Immature natural killer cell (primary cell): Measurements from ENCODE around the gene IGSF6. TPM values are rescaled to one million over a fixed set of nuclear protein-coding genes. Genes with fewer than 3 reads are reported as not detected.
"Not testable (repeated sequence)": the region's sequence is repeated elsewhere in the genome, so short reads cannot be mapped to it uniquely, and the experiment has no call there.

Experiments used
- DNase-seq, 3 donors: peaks; one replicate each; pipeline ENCODE4 v3.0.0; 2022; ENCODE audit warnings: mixed read lengths in 1 of 3
- H3K27ac Mint-ChIP-seq, 6 donors: one replicate each; pipeline ENCODE4 v1.8.0; 2020; ENCODE audit warnings: mixed read lengths in 6 of 6, mild to moderate bottlenecking in 5 of 6, inconsistent platforms in 4 of 6, moderate library complexity in 3 of 6
- H3K27me3 Mint-ChIP-seq, 3 donors: one replicate each; pipeline ENCODE4 v1.8.0; 2020 to 2021; ENCODE audit warnings: low read depth in 3 of 3, mild to moderate bottlenecking in 3 of 3, mixed read lengths in 3 of 3, moderate library complexity in 3 of 3, inconsistent platforms in 1 of 3
- H3K36me3 Mint-ChIP-seq, 3 donors: one replicate each; pipeline ENCODE4 v1.8.0; 2020; ENCODE audit warnings: mixed read lengths in 3 of 3, inconsistent platforms in 2 of 3, mild to moderate bottlenecking in 2 of 3
- H3K4me1 Mint-ChIP-seq, 2 donors: one replicate each; pipeline ENCODE4 v1.8.0; 2020; ENCODE audit warnings: inconsistent platforms in 2 of 2, mild to moderate bottlenecking in 2 of 2, mixed read lengths in 2 of 2, moderate library complexity in 1 of 2
- H3K4me3 Mint-ChIP-seq, 5 donors: one replicate each; pipeline ENCODE4 v1.8.0; 2020; ENCODE audit warnings: mild to moderate bottlenecking in 5 of 5, mixed read lengths in 5 of 5, inconsistent platforms in 3 of 5, moderate library complexity in 3 of 5
- H3K9me3 Mint-ChIP-seq, 6 donors: one replicate each; pipeline ENCODE4 v1.8.0; 2020; ENCODE audit warnings: mild to moderate bottlenecking in 6 of 6, mixed read lengths in 6 of 6, inconsistent platforms in 4 of 6, moderate library complexity in 3 of 6
- polyA plus RNA-seq, 3 donors: library from polyadenylated mRNA; unstranded; fragments of 300-500 nt; fragmentation: Illumina TruSeq; gene quantifications; one replicate each; pipeline ENCODE4 v1.2.3, GENCODE V29; 2021

The IGSF6 gene
- polyA plus RNA-seq, 3 donors from 2014 or later, result 1.2 to 5.3 (median 5.2) TPM

DNA sequence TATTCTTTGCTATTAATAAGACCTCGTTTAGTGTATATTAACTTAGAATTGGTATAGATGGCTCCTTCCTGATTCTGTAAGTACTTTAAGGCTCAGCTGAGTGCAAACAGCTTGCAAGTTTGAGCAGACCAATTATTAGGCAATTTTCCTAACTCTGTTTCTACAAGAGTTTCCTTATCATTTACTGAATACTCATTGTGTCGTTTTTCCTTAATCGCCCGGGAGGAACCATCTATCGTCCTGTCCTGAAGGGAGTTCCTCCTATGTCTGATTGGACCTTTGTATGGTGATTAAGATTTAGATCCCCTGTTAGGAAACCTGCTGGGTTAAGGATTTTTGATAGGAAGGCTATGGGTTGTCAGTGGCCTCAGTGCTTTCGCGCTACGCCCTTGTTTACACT is 21.0 kb downstream of the IGSF6 start:
- not testable (repeated sequence) for H3K9me3 Mint-ChIP-seq, DNase-seq, H3K27ac Mint-ChIP-seq, H3K27me3 Mint-ChIP-seq, H3K4me3 Mint-ChIP-seq
- Mint-ChIP-seq H3K36me3 (peaks cover 17 to 30% (median 19%) of the 10 kb centered on the region in 3 donors), H3K4me1 (peaks cover 10 to 13% of the 10 kb centered on the region in 2 donors)

DNA sequence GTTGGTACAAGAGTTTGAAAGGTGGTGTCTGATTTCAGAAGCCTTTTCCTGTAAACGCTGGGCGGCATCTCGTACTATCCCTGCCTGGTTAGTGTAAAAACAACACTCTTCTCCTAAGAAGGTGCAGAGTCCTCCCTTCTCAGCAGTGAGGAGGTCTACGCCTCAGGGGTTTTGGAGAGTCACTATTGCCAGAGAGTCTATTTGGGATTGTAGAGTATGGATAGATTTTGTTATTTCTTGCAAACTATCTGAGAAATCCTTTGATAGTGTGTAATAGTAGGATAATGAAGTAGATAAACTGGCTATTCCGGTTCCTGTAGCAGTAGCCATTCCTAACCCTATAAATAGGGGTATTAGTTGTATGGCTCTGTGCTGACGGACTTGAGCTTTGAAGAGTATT is 21.5 kb downstream of the IGSF6 start:
- DNase-seq, H3K27ac Mint-ChIP-seq, H3K9me3 Mint-ChIP-seq, H3K27me3 Mint-ChIP-seq, H3K4me3 Mint-ChIP-seq: not testable (repeated sequence)
- peaks cover 14 to 15% of the 10 kb centered on the region in 2 donors for H3K4me1 Mint-ChIP-seq
- peaks cover 19 to 34% (median 24%) of the 10 kb centered on the region in 3 donors for H3K36me3 Mint-ChIP-seq

DNA sequence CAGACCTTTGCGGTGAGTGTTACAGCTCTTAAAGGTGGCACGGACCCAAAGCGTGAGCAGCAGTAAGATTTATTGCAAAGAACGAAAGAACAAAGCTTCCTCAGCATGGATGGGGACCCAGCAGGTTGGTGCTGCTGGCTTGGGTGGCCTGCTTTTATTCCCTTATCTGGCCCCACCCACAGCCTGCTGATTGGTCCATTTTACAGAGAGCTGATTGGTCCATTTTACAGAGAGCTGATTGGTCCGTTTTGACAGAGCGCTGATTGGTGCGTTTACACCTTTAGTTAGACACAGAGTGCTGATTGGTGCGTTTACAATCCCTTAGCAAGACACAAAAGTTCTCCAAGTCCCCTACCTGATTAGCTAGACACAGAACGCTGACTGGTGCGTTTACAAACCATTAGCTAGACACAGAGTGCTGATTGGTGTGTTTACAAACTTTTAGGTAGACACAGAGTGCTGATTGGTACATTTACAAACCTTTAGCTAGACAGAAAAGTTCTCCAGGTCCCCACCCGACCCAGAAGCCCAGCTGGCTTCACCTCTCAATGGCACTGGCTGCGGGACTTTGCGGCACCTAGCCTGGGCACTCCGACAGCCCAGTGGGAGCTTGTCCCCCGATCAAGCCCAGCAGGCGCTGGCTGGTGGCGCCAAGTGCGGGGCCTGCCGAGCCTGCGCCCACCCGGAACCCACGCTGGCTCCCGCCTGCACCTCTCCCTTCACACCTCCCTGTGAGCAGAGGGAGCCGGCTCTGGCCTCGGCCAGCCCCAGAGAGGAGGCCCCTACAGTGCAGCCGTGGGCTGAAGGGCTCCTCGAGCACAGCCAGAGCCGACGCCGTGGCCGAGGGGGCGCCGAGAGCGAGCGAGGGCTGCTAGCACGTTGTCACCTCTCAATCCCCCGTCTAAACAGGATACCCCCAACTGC is 22.5 kb downstream of the IGSF6 start:
- H3K9me3 Mint-ChIP-seq, H3K4me3 Mint-ChIP-seq, H3K27me3 Mint-ChIP-seq, DNase-seq: not testable (repeated sequence)
- Mint-ChIP-seq H3K27ac (peak overlapping the region in 1 of 6 donors; percentile 26), H3K36me3 (peaks cover 21 to 34% (median 25%) of the 10 kb centered on the region in 3 donors), H3K4me1 (peaks cover 14 to 16% of the 10 kb centered on the region in 2 donors)

DNA sequence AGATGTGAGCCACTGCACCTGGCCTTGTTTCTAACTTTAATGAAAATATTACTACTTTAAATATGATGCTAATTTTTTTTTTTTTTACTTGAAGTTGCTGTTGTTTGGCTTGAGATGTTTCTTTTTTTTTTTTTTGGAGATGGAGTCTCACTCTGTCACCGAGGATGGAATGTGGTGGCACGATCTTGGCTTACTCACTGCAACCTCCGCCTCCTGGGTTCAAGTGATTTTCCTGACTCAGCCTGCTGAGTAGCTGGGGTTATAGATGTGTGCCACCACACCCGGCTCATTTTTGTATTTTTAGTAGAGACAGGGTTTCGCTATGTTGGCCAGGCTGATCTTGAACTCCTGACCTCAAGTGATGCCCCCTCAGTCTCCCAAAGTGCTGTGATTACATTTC is 23.6 kb downstream of the IGSF6 start:
- no peak for DNase-seq
- Mint-ChIP-seq H3K27me3 (peaks cover 0 to 2% (median 0%) of the 10 kb centered on the region in 3 donors), H3K36me3 (peaks cover 28 to 37% (median 28%) of the 10 kb centered on the region in 3 donors), H3K27ac (no peak overlapping the region), H3K4me3 (no peak overlapping the region), H3K9me3 (no peaks in the 10 kb centered on the region), H3K4me1 (peaks cover 14 to 16% of the 10 kb centered on the region in 2 donors)

DNA sequence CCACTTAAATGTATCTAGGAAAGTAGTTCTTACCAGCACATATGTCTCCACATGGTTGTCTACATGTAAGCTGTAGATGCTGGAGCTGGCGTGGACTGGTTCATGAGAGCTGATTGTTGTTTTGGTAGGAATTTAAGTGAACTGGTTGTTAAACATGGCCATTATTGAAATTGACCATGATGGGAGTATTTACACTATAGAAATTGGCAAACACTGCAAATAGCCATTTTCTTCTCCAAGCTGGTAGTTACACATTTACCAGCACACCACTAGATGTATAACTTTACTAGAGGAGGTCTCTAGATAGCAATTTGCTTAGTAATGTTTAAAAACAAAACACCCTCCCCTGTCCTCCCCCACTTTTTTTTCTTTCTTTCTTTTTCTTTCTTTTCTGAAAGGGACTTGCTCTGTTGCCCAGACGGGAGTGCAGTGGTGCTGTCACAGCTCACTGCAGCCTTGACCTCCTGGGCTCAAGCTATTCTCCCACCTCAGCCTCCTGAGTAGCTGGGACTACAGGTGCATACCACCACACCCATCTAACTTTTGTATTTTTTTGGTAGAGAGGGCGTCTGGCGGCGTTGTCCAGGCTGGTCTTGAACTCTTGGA is 24.2 kb downstream of the IGSF6 start:
- DNase-seq, result no peak
- Mint-ChIP-seq H3K27ac (peak overlapping the region in 2 of 6 donors; percentile 20 to 28), H3K27me3 (no peaks in the 10 kb centered on the region), H3K9me3 (no peaks in the 10 kb centered on the region), H3K36me3 (peaks cover 28 to 37% (median 28%) of the 10 kb centered on the region in 3 donors), H3K4me1 (peaks cover 14 to 19% of the 10 kb centered on the region in 2 donors), H3K4me3 (no peak overlapping the region)

DNA sequence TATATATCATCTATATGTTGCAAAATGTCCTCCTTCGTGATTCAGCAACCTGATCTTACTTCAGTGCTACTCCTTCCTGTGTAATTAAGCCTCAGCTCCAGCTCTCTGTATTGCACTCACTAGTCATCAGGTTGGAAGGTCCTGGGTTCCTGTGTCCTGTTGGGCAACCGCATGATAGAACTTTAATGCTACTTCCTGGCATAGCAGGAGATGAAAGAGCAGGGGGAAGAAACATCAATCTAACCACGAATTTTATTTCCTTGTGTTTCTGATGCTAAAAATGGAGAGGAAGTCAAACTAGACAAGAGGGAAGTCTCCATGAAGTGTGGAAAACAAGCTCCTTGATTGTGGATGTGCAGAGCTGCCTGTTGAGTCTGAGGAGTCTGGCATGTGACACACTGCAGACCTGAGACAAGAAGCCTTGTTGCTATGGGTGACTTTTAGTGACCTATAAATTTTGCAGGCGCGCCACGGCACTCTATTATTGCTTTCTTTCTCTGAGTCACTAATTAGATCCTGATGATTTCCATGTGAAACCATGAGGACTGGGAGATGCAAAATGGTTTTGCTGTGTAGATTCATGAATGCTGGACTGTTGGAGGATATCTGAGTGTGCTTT is 25.6 kb downstream of the IGSF6 start:
- no peaks in the 10 kb centered on the region for H3K27me3 Mint-ChIP-seq
- peaks cover 28 to 33% (median 28%) of the 10 kb centered on the region in 3 donors for H3K36me3 Mint-ChIP-seq
- DNase-seq, result no peak
- H3K9me3 Mint-ChIP-seq, result no peaks in the 10 kb centered on the region
- H3K4me3 Mint-ChIP-seq, result peak overlapping the region in 4 of 5 donors; percentile 1 to 29 (median 18)
- peak overlapping the region; percentile 10 to 77 (median 69) for H3K27ac Mint-ChIP-seq
- H3K4me1 Mint-ChIP-seq, result peaks cover 14 to 31% of the 10 kb centered on the region in 2 donors

DNA sequence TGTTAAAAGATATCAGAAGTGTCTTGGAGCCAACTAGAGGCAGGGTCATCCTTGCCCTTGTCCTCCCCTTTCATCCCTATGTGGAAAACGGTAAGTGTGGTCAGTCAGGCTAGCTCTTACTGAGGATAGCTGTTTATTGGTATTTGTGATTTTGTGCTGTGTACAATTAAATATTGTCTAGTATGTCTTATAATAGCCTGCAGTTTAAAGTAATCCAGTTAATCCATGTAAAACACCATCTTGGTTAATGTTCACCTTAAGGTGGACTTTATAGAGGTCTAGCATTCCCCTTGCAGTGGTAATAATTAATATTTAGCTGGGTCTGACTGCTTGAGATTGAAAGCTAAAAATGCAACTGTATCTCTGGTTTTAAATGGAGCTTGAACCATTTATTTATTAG is 27.4 kb downstream of the IGSF6 start:
- H3K4me3 Mint-ChIP-seq, result no peak overlapping the region
- no peaks in the 10 kb centered on the region for H3K27me3 Mint-ChIP-seq
- peaks cover 25 to 41% of the 10 kb centered on the region in 2 donors for H3K4me1 Mint-ChIP-seq
- H3K9me3 Mint-ChIP-seq, result no peaks in the 10 kb centered on the region
- no peak overlapping the region for H3K27ac Mint-ChIP-seq
- no peak for DNase-seq
- peaks cover 31 to 33% (median 32%) of the 10 kb centered on the region in 3 donors for H3K36me3 Mint-ChIP-seq

DNA sequence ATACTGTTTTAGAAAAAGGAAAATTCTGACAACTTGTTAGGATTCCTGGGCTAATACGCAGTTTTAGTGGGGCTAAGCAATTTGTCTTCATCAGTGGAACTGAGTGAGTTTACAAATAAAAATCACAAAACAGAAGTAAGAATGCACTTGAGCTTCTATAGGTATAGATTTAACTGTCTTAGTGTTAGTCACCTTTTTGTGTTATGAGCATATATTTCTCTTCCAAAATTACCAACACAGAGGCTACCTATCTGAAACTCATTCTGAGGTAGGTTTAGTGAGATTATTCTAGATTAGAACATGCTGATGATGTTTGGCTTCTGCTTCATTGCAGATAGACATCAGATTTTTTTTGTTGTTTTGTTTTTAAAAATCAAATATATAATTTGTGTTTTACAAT is 29.9 kb downstream of the IGSF6 start:
- H3K27ac Mint-ChIP-seq, result peak overlapping the region in 1 of 6 donors; percentile 12

DNA sequence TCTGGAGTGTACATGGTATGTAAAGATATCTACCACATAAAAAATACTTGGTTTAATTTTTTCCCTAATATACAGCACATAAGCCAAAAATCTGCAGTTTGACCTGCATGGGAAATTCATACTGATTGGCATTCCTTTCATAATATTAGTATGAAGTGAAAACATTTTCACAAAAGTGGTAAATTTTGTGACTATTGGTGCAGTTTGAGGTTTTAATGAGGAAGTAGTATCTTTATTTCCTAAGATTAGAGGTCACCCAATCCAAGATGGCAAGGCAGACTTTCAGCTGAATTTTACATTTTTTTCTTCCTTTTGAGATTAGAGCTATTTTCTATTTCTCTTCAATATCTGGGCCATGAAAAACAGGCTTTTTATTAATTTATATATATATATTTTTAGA is 31.8 kb downstream of the IGSF6 start:
- no peak for DNase-seq
- peak overlapping the region in 3 of 6 donors; percentile 35 to 55 (median 43) for H3K27ac Mint-ChIP-seq
- no peak overlapping the region for H3K4me3 Mint-ChIP-seq
- H3K9me3 Mint-ChIP-seq, result no peaks in the 10 kb centered on the region
- H3K27me3 Mint-ChIP-seq, result no peaks in the 10 kb centered on the region
- H3K4me1 Mint-ChIP-seq, result peaks cover 26 to 53% of the 10 kb centered on the region in 2 donors
- peaks cover 16 to 19% (median 16%) of the 10 kb centered on the region in 3 donors for H3K36me3 Mint-ChIP-seq

More for the DNA sequence above, 29.9 kb downstream of the IGSF6 start:
- DNase-seq, result no peak
- peaks cover 29 to 53% of the 10 kb centered on the region in 2 donors for H3K4me1 Mint-ChIP-seq
- no peaks in the 10 kb centered on the region for H3K9me3 Mint-ChIP-seq
- no peak overlapping the region for H3K4me3 Mint-ChIP-seq
- H3K27me3 Mint-ChIP-seq, result no peaks in the 10 kb centered on the region
- H3K36me3 Mint-ChIP-seq, result peaks cover 25 to 33% (median 27%) of the 10 kb centered on the region in 3 donors

DNA sequence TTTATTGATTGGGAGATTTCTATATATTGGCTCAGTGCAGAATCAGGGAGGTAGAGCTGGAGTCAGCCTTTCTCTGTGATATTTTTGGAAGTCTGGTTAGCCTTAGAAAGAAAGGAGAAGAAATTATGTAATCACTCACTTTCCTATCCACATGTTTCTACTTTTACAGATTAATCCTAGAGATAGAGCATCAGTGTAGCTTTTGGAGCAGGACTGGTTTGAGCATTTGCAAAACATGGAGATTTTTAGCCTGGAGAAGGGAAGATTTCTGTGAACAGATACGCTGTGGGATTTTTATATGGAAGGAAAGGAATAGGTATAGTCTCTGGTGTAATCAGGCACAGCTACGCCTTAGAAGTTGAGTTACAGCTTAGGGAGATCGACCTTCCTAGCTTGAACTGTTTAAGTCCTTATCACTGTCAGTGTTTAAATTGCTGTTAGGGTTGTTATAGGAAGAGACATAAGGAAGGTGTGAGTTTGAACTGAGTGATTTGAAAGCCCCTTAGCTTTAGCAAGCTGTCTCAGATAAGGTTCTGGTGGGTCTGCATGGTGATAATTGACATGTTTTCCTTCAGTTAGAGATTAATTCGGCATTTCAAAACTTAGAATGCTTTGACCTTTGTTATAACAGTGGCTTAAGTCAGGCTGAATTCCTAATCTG is 32.5 kb downstream of the IGSF6 start:
- Mint-ChIP-seq H3K4me3 (no peak overlapping the region), H3K27me3 (no peaks in the 10 kb centered on the region), H3K27ac (peak overlapping the region in 2 of 6 donors; percentile 40 to 72), H3K4me1 (peaks cover 33 to 59% of the 10 kb centered on the region in 2 donors), H3K36me3 (peaks cover 15 to 18% (median 16%) of the 10 kb centered on the region in 3 donors), H3K9me3 (no peaks in the 10 kb centered on the region)
- DNase-seq, result no peak

DNA sequence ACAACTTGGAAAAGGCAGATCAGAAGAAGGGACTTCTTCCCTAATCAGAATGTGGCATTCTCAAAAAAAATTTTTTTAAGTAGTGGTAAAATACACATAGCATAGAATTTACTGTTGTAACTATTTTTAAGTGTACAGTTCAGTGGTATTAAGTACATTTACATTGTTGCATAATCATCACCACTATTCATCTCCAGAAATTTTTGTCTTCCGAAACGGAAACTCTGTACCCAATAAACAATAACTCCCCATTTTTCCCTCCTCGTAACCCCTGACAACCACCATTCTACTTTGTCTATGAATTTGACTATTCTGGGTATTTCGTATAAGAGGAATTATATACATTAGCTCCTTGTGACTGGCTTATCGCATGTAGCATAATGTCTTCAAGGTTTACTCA is 34.1 kb downstream of the IGSF6 start:
- Mint-ChIP-seq H3K4me3 (no peak overlapping the region), H3K9me3 (no peaks in the 10 kb centered on the region), H3K4me1 (peaks cover 39 to 62% of the 10 kb centered on the region in 2 donors), H3K27ac (peak overlapping the region in 1 of 6 donors; percentile 61), H3K36me3 (peaks cover 8 to 14% (median 12%) of the 10 kb centered on the region in 3 donors), H3K27me3 (no peaks in the 10 kb centered on the region)
- DNase-seq, result no peak

DNA sequence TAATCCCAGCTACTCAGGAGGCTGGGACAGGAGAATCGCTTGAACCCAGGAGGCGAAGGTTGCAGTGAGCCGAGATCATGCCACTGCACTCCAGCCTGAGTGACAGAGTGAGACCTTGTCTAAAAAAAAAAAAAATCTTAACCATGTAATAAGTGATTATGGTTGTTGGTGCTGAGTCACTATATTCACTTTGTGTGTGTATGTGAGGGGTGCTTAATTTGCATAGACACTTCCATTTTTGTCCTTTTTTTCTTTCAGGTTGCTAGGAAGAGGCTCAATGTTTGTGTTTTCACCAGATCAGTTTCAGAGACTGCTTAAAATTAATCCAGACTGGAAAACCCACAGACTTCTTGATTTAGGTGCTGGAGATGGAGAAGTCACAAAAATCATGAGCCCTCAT is 34.8 kb downstream of the IGSF6 start:
- H3K27ac Mint-ChIP-seq, result peak overlapping the region in 1 of 6 donors; percentile 58
- no peaks in the 10 kb centered on the region for H3K27me3 Mint-ChIP-seq
- no peaks in the 10 kb centered on the region for H3K9me3 Mint-ChIP-seq
- H3K36me3 Mint-ChIP-seq, result peaks cover 8 to 14% (median 12%) of the 10 kb centered on the region in 3 donors
- H3K4me3 Mint-ChIP-seq, result no peak overlapping the region
- peaks cover 40 to 59% of the 10 kb centered on the region in 2 donors for H3K4me1 Mint-ChIP-seq
- DNase-seq, result no peak

DNA sequence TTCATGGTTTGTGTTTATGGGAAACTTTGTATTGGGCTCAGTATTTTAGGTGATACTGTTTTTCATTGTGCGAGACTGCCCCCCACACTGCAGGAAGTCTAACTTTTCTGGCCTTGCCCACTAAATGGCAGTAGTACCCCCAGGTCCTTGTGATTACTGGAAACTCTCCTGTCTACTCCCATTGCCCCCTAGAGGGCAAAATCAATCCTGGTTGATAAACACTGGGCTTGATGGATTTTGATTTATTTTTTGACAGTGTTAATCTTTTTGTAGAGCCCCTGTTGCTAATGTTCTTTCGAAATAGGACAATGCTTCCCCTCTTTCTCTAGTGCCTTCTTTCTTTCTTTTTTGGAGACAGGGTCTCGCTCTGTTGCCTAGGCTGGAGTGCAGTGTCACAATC is 37.5 kb downstream of the IGSF6 start:
- Mint-ChIP-seq H3K36me3 (peaks cover 3 to 11% (median 9%) of the 10 kb centered on the region in 3 donors), H3K4me3 (no peak overlapping the region), H3K4me1 (peaks cover 47 to 67% of the 10 kb centered on the region in 2 donors), H3K9me3 (no peaks in the 10 kb centered on the region), H3K27ac (peak overlapping the region in 1 of 6 donors; percentile 32), H3K27me3 (no peaks in the 10 kb centered on the region)
- no peak for DNase-seq
